HepG2 (cell line): ENCODE measurements around the gene KLHL11. TPM values are rescaled to one million over a fixed set of nuclear protein-coding genes. Genes with fewer than 3 reads are reported as not detected.
A peak's percentile ranks its signal among the peaks of the same experiment; 100 is the strongest.

Source experiments
- CBFB ChIP-seq: sonication (generic); formaldehyde crosslinking; IDR thresholded peaks from 2 replicates; pipeline ENCODE4 v1.4.0; 2020; ENCODE audit warnings: missing genetic modification reagents
- ELF3 ChIP-seq: IDR thresholded peaks from 2 replicates; pipeline ENCODE4 v1.6.1; 2016; ENCODE audit warnings: missing genetic modification reagents, missing compliant biosample characterization
- HOXD1 ChIP-seq: sonication (generic); formaldehyde crosslinking; IDR thresholded peaks from 2 replicates; pipeline ENCODE4 v1.5.0; 2020; ENCODE audit warnings: missing genetic modification reagents
- KLF12 ChIP-seq: sonication (generic); formaldehyde crosslinking; IDR thresholded peaks from 2 replicates; pipeline ENCODE4 v1.4.0; 2020; ENCODE audit warnings: missing genetic modification reagents, borderline replicate concordance
- NFYB ChIP-seq: sonication (generic); formaldehyde crosslinking; IDR thresholded peaks from 2 replicates; pipeline ENCODE4 v1.4.0; 2020; ENCODE audit warnings: missing genetic modification reagents
- PHF20 ChIP-seq: sonication (generic); formaldehyde crosslinking; IDR thresholded peaks from 2 replicates; pipeline ENCODE4 v1.5.0; 2020; ENCODE audit warnings: mild to moderate bottlenecking, missing genetic modification reagents
- RFXAP ChIP-seq: sonication (generic); formaldehyde crosslinking; IDR thresholded peaks from 2 replicates; pipeline ENCODE4 v1.4.0; 2020; ENCODE audit warnings: missing genetic modification reagents, borderline replicate concordance
- SALL2 ChIP-seq: sonication (generic); formaldehyde crosslinking; IDR thresholded peaks from 2 replicates; pipeline ENCODE4 v1.8.1; 2023; ENCODE audit warnings: mild to moderate bottlenecking, missing genetic modification reagents, inconsistent platforms
- SIN3A ChIP-seq: IDR thresholded peaks from 2 replicates; pipeline ENCODE4 v1.6.1; 2011; ENCODE audit warnings: low read depth, mild to moderate bottlenecking, control low read depth, low read length, borderline replicate concordance
- YEATS4 ChIP-seq: sonication (generic); formaldehyde crosslinking; IDR thresholded peaks from 2 replicates; pipeline ENCODE4 v1.4.0; 2020; ENCODE audit warnings: missing genetic modification reagents, borderline replicate concordance
- ZBTB21 ChIP-seq: sonication (generic); formaldehyde crosslinking; IDR thresholded peaks from 2 replicates; pipeline ENCODE4 v1.4.0; 2020; ENCODE audit warnings: missing genetic modification reagents
- ZEB1 ChIP-seq: IDR thresholded peaks from 2 replicates; pipeline ENCODE4 v1.6.1; 2012; ENCODE audit warnings: mild to moderate bottlenecking, low read depth, inconsistent platforms; ENCODE audit not compliant: insufficient replicate concordance
- ZFP36L1 ChIP-seq: sonication (generic); formaldehyde crosslinking; IDR thresholded peaks from 2 replicates; pipeline ENCODE4 v1.8.0; 2022; ENCODE audit warnings: mild to moderate bottlenecking, missing genetic modification reagents, moderate library complexity
- ZFP62 ChIP-seq: sonication (generic); formaldehyde crosslinking; IDR thresholded peaks from 2 replicates; pipeline ENCODE4 v1.4.0; 2020; ENCODE audit warnings: missing genetic modification reagents
- ZFP90 ChIP-seq: sonication (generic); formaldehyde crosslinking; IDR thresholded peaks from 2 replicates; pipeline ENCODE4 v1.8.0; 2022; ENCODE audit warnings: missing genetic modification reagents, mild to moderate bottlenecking, inconsistent platforms, borderline replicate concordance
- ZFY ChIP-seq: sonication (generic); formaldehyde crosslinking; IDR thresholded peaks from 2 replicates; pipeline ENCODE4 v1.4.0; 2020; ENCODE audit warnings: missing genetic modification reagents
- ZNF143 ChIP-seq: sonication (generic); formaldehyde crosslinking; IDR thresholded peaks from 2 replicates; pipeline ENCODE4 v1.4.0; 2020; ENCODE audit warnings: missing genetic modification reagents
- ZNF256 ChIP-seq: sonication (generic); formaldehyde crosslinking; conservative IDR thresholded peaks from 2 replicates; pipeline ENCODE4 v1.4.0; 2020; ENCODE audit warnings: missing genetic modification reagents
- polyA plus RNA-seq, 8 experiments: library from polyadenylated mRNA; depleted of rRNA in 3 of 8; stranded (reverse) in 7 of 8; unstranded in 1 of 8; fragments of >200 nt; fragmentation: Illumina TruSeq in 4 of 8; extraction: Trizol in 4 of 8; gene quantifications; 2 replicates each; pipeline versions ENCODE4 v1.2.1 to v1.2.3, GENCODE V29; 2011 to 2016; ENCODE audit warnings: low read depth in 4 of 8, missing spikeins in 1 of 8, mixed read lengths in 1 of 8; ENCODE audit not compliant: insufficient read depth in 1 of 8
- total RNA-seq, 5 experiments: library from RNA; depleted of rRNA; stranded (reverse); fragments of >200 nt; fragmentation: Illumina TruSeq; extraction: Trizol; gene quantifications; 2 replicates each; pipeline ENCODE4 v1.2.3, GENCODE V29; 2016; ENCODE audit warnings: low read depth in 1 of 5
- TF ChIP-seq, protein P1 (sequence below): sonication (generic); formaldehyde crosslinking; IDR thresholded peaks from 2 replicates; pipeline ENCODE4 v1.5.0; 2020; ENCODE audit warnings: missing genetic modification reagents
- TF ChIP-seq, protein P2 (sequence below): sonication (generic); formaldehyde crosslinking; conservative IDR thresholded peaks from 2 replicates; pipeline ENCODE4 v1.8.1; 2023; ENCODE audit warnings: missing genetic modification reagents
- TF ChIP-seq, protein P3 (sequence below): sonication (generic); formaldehyde crosslinking; IDR thresholded peaks from 2 replicates; pipeline ENCODE4 v1.4.0; 2020; ENCODE audit warnings: missing genetic modification reagents, mild to moderate bottlenecking, borderline replicate concordance
- TF ChIP-seq, protein P4 (sequence below): sonication (generic); formaldehyde crosslinking; IDR thresholded peaks from 2 replicates; pipeline ENCODE4 v1.4.0; 2020; ENCODE audit warnings: missing genetic modification reagents, low read depth, mild to moderate bottlenecking, borderline replicate concordance

The KLHL11 gene
- total and polyA plus RNA-seq, 2 of the 13 experiments (the other 11 are each of a cell fraction or from before 2014, with no cell fraction given) = 7.7 to 27.5 TPM

DNA sequence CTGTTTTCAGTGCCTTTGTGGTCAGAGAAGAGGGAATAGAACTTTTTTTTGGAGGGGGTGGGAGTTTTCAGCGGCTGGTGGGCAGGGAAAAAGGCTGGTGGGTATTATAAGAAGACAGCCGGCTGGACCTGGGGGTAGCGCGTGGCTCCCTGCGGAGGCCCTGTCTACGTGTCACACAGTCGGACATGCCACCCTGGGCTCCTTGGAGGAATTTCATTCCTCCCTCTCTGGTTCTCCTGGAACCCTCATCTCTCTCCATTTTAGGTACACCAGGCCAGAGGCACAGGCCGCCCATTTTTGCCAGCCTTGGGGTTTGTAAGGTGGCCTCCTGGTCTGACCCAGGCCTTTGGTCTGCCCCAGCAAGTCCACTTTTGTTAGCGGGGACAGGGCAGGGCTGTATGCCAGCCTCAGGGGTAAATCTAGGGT lies 51.5 kb downstream of the KLHL11 start (continued):
- 0 out of 2 replicates have a peak, but pooled peaks have one; percentile 8 for TF ChIP-seq NFYB (CRISPR knock-in tag)
- no peak; the same call in 1 of the 2 replicates for TF ChIP-seq ZNF143
- TF ChIP-seq, protein P1, sequence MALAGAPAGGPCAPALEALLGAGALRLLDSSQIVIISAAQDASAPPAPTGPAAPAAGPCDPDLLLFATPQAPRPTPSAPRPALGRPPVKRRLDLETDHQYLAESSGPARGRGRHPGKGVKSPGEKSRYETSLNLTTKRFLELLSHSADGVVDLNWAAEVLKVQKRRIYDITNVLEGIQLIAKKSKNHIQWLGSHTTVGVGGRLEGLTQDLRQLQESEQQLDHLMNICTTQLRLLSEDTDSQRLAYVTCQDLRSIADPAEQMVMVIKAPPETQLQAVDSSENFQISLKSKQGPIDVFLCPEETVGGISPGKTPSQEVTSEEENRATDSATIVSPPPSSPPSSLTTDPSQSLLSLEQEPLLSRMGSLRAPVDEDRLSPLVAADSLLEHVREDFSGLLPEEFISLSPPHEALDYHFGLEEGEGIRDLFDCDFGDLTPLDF (CRISPR knock-in tag) = no peak
- 0 out of 2 replicates have a peak, but pooled peaks have one; percentile 20 for TF ChIP-seq ZFP36L1 (CRISPR knock-in tag)
- 0 out of 2 replicates have a peak, but pooled peaks have one; percentile 19 for TF ChIP-seq ZBTB21 (CRISPR knock-in tag)
- TF ChIP-seq ZNF256 = peak; percentile 86
- peak; percentile 43; the same call in 1 of the 2 replicates for TF ChIP-seq SIN3A
- TF ChIP-seq RFXAP (CRISPR knock-in tag) = peak; percentile 55; the same call in 1 of the 2 replicates
- peak; percentile 67 for TF ChIP-seq ZFY (CRISPR knock-in tag)
- TF ChIP-seq KLF12 (CRISPR knock-in tag) = 0 out of 2 replicates have a peak, but pooled peaks have one; percentile 48
- TF ChIP-seq CBFB (CRISPR knock-in tag) = 0 out of 2 replicates have a peak, but pooled peaks have one; percentile 51
- no peak for TF ChIP-seq HOXD1 (CRISPR knock-in tag)
- TF ChIP-seq ZFP62 (CRISPR knock-in tag) = no peak
- no peak for TF ChIP-seq ELF3 (CRISPR knock-in tag)
- 0 out of 2 replicates have a peak, but pooled peaks have one; percentile 19 for TF ChIP-seq ZFP90 (CRISPR knock-in tag)
- TF ChIP-seq, protein P2, sequence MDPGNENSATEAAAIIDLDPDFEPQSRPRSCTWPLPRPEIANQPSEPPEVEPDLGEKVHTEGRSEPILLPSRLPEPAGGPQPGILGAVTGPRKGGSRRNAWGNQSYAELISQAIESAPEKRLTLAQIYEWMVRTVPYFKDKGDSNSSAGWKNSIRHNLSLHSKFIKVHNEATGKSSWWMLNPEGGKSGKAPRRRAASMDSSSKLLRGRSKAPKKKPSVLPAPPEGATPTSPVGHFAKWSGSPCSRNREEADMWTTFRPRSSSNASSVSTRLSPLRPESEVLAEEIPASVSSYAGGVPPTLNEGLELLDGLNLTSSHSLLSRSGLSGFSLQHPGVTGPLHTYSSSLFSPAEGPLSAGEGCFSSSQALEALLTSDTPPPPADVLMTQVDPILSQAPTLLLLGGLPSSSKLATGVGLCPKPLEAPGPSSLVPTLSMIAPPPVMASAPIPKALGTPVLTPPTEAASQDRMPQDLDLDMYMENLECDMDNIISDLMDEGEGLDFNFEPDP = 0 out of 2 replicates have a peak, but pooled peaks have one; percentile 15
- TF ChIP-seq, protein P3, sequence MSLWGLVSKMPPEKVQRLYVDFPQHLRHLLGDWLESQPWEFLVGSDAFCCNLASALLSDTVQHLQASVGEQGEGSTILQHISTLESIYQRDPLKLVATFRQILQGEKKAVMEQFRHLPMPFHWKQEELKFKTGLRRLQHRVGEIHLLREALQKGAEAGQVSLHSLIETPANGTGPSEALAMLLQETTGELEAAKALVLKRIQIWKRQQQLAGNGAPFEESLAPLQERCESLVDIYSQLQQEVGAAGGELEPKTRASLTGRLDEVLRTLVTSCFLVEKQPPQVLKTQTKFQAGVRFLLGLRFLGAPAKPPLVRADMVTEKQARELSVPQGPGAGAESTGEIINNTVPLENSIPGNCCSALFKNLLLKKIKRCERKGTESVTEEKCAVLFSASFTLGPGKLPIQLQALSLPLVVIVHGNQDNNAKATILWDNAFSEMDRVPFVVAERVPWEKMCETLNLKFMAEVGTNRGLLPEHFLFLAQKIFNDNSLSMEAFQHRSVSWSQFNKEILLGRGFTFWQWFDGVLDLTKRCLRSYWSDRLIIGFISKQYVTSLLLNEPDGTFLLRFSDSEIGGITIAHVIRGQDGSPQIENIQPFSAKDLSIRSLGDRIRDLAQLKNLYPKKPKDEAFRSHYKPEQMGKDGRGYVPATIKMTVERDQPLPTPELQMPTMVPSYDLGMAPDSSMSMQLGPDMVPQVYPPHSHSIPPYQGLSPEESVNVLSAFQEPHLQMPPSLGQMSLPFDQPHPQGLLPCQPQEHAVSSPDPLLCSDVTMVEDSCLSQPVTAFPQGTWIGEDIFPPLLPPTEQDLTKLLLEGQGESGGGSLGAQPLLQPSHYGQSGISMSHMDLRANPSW (CRISPR knock-in tag) = no peak
- no peak for TF ChIP-seq PHF20 (CRISPR knock-in tag)
- TF ChIP-seq ZEB1 = no peak
- 0 out of 2 replicates have a peak, but pooled peaks have one; percentile 64 for TF ChIP-seq SALL2 (CRISPR knock-in tag)
- TF ChIP-seq, protein P4, sequence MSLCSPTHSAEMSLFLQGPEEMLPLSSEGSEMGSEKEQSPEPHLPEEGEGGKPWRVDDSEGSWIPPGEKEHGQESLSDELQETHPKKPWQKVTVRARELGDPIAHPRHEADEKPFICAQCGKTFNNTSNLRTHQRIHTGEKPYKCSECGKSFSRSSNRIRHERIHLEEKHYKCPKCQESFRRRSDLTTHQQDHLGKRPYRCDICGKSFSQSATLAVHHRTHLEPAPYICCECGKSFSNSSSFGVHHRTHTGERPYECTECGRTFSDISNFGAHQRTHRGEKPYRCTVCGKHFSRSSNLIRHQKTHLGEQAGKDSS (CRISPR knock-in tag) = 0 out of 2 replicates have a peak, but pooled peaks have one; percentile 20
- peak; percentile 70; the same call in 1 of the 2 replicates for TF ChIP-seq YEATS4
- TF ChIP-seq, all 625 proteins: peak for 56
